Measurements from ENCODE around the gene IGF2. TPM values are rescaled to one million over a fixed set of nuclear protein-coding genes. Genes with fewer than 3 reads are reported as not detected.

Gene IGF2
- total and polyA plus RNA-seq, 2 of the 8 experiments (the other 6 are each of a cell fraction or from before 2014, with no cell fraction given): 0.74 to 1.5 TPM

- no peak for TF ChIP-seq RAD21 (IDR thresholded peaks at IDR 0.05 in 1 of 2, conservative IDR thresholded peaks at IDR 0.05 in 1 of 2; ENCODE audit: low read depth in 2 of 2, low read length in 2 of 2)
- TF ChIP-seq GABPA (IDR thresholded peaks at IDR 0.05; ENCODE audit: borderline replicate concordance, insufficient read depth, low read length): no peak
- TF ChIP-seq CBX8 (IDR thresholded peaks at IDR 0.05; ENCODE audit: borderline replicate concordance, low read depth, low read length): no peak
- TF ChIP-seq SRF (IDR thresholded peaks at IDR 0.05; ENCODE audit: low read depth, low read length): no peak
- no peak for TF ChIP-seq CEBPB (IDR thresholded peaks at IDR 0.05; ENCODE audit: low read depth, low read length)
- no peak for TF ChIP-seq BCL11A (IDR thresholded peaks at IDR 0.05; ENCODE audit: low read depth in 2 of 2, low read length in 2 of 2)
Measured at GRCh38 chr11:2168286-2169004, 29.3 kb upstream of the IGF2 start (continued).

Data from H1 (cell line).